Caco-2 (cell line): ENCODE measurements around the gene GLRX2. TPM values are rescaled to one million over a fixed set of nuclear protein-coding genes. Genes with fewer than 3 reads are reported as not detected.

ENCODE experiments used
- BruUV-seq: library from RNA; stranded (reverse); fragments of 400-500 nt; replicated peaks from 2 replicates; lab custom pipeline; 2021; lab: Mats Ljungman, UMichigan
- CTCF ChIA-PET: fragments of 300-600 bp; sonication (Branson Sonifier 250); formaldehyde crosslinking; loops from one replicate; lab custom pipeline; 2022; ENCODE audit warnings: antibody characterized with exemption; lab: Charles Lee
- POLR2A ChIA-PET: fragments of 300-600 bp; sonication (Branson Sonifier 250); formaldehyde crosslinking; loops from one replicate; lab custom pipeline; 2022; ENCODE audit warnings: antibody characterized with exemption; lab: Charles Lee
- DNase-seq, 2 experiments: peaks; one replicate each; pipeline versions ENCODE4 v3.0.0 to v3.0.0-alpha.2; 2020 to 2022
- H3K27me3 ChIP-seq: replicated peaks from 2 replicates; pipeline ENCODE4 v1.6.0; 2011; ENCODE audit warnings: low read length; ENCODE audit not compliant: control insufficient read depth, insufficient read depth
- H3K36me3 ChIP-seq: 2 replicates; pipeline ENCODE4 v1.5.1; 2011; ENCODE audit warnings: low read length; ENCODE audit not compliant: control insufficient read depth, insufficient read depth
- H3K4me1 ChIP-seq: fragments of 250-450 bp; sonication (Bioruptor Pico); 2 replicates; pipeline ENCODE4 v1.5.1; 2020; ENCODE audit warnings: mild to moderate bottlenecking
- H3K4me3 ChIP-seq: 2 replicates; pipeline ENCODE4 v1.5.1; 2011; ENCODE audit warnings: low read depth, mild to moderate bottlenecking, control low read depth, low read length
- H3K9me3 ChIP-seq: fragments of 250-450 bp; sonication (Bioruptor Pico); 2 replicates; pipeline ENCODE4 v1.5.1; 2020; ENCODE audit warnings: mild to moderate bottlenecking, moderate library complexity
- H3K27ac Mint-ChIP-seq: one replicate; pipeline ENCODE4 v1.8.0; 2022; ENCODE audit warnings: mixed read lengths; ENCODE audit not compliant: unreplicated experiment
- H3K27me3 Mint-ChIP-seq: one replicate; pipeline ENCODE4 v1.8.0; 2022; ENCODE audit warnings: mixed read lengths; ENCODE audit not compliant: insufficient read depth, unreplicated experiment
- H3K36me3 Mint-ChIP-seq: one replicate; pipeline ENCODE4 v1.8.0; 2022; ENCODE audit warnings: mild to moderate bottlenecking, mixed read lengths; ENCODE audit not compliant: insufficient read depth, unreplicated experiment
- H3K4me1 Mint-ChIP-seq: one replicate; pipeline ENCODE4 v1.8.0; 2022; ENCODE audit warnings: low read depth, mixed read lengths; ENCODE audit not compliant: unreplicated experiment
- H3K4me3 Mint-ChIP-seq: one replicate; pipeline ENCODE4 v1.8.0; 2022; ENCODE audit warnings: mild to moderate bottlenecking, moderate library complexity, mixed read lengths; ENCODE audit not compliant: unreplicated experiment
- H3K9me3 Mint-ChIP-seq: one replicate; pipeline ENCODE4 v1.8.0; 2022; ENCODE audit warnings: mixed read lengths; ENCODE audit not compliant: unreplicated experiment
- CTCF ChIP-seq, 2 experiments: fragments of 200-600 bp in 1 of 2; IDR thresholded peaks; 1 replicate in 1 of 2; 2 replicates in 1 of 2; pipeline versions ENCODE4 v1.5.1 to v1.8.0; 2011 to 2022; ENCODE audit warnings: antibody characterized with exemption in 1 of 2, control low read depth in 1 of 2, inconsistent platforms in 1 of 2, low read depth in 1 of 2, low read length in 1 of 2, mild to moderate bottlenecking in 1 of 2, moderate library complexity in 1 of 2; ENCODE audit not compliant: insufficient read depth in 1 of 2, severe bottlenecking in 1 of 2, unreplicated experiment in 1 of 2
- intact Hi-C: fragments of 100-400 bp; cut with micrococcal nuclease; formaldehyde crosslinking; loops from one replicate; pipeline ENCODE4 v1.10.0; 2022; ENCODE audit not compliant: unreplicated experiment
- total RNA-seq: library from RNA; stranded (reverse); gene quantifications from 2 replicates; pipeline ENCODE4 v1.2.3, GENCODE V29; 2022

The GLRX2 gene
- total RNA-seq, 1 experiment from 2014 or later: 20.7 TPM

GRCh38 chr1:193069748-193070385, 35.3 kb downstream of the GLRX2 start:
- Histone ChIP-seq H3K4me3 (no peak overlapping the region), H3K4me1 (no peaks in the 10 kb centered on the region), H3K9me3 (no peaks in the 10 kb centered on the region), H3K27me3 (no peaks in the 10 kb centered on the region), H3K36me3 (no peaks in the 10 kb centered on the region; the same call in 1 of the 2 replicates)
- Mint-ChIP-seq H3K27ac (no peak overlapping the region), H3K4me1 (peaks cover 7% of the 10 kb centered on the region), H3K27me3 (no peaks in the 10 kb centered on the region), H3K9me3 (no peaks in the 10 kb centered on the region), H3K36me3 (no peaks in the 10 kb centered on the region), H3K4me3 (no peak overlapping the region)
- BruUV-seq: no TSS peak
- peak in 1 of 2 experiments; percentile 54 for TF ChIP-seq CTCF (IDR thresholded peaks at IDR 0.05; ENCODE audit: insufficient read depth in 1 of 2, low read depth in 1 of 2, low read length in 1 of 2, severe bottlenecking in 1 of 2, unreplicated experiment in 1 of 2)
- CTCF ChIA-PET: interaction anchor here (0.6 to 1.0 kb wide), 3 partner anchors 11 to 395 kb away, joined by 4 to 6 read pairs (median 5); no protein-coding TSS in a partner anchor
- POLR2A ChIA-PET: interaction anchor here (0.6 kb wide), 1 partner anchor 261 kb away, joined by 4 read pairs; the partner anchor contains the start of gene RGS2
- DNase-seq: peak in 1 of 2 experiments; percentile 22
- intact Hi-C loops: loop anchor here (1.0 to 2.0 kb wide), 2 partner anchors 35 to 52 kb away; partner anchors contain the start of genes CDC73 and GLRX2

GRCh38 chr1:193068013-193068412, 37.2 kb downstream of the GLRX2 start:
- Mint-ChIP-seq H3K27me3 (no peaks in the 10 kb centered on the region), H3K36me3 (no peaks in the 10 kb centered on the region), H3K4me3 (no peak overlapping the region), H3K27ac (no peak overlapping the region), H3K9me3 (no peaks in the 10 kb centered on the region), H3K4me1 (peaks cover 7% of the 10 kb centered on the region)
- H3K27me3 ChIP-seq: no peaks in the 10 kb centered on the region
- ChIA-PET CTCF (no interaction called here), POLR2A (no interaction called here)
- H3K4me1 ChIP-seq: no peaks in the 10 kb centered on the region
- no peak overlapping the region for H3K4me3 ChIP-seq
- no peaks in the 10 kb centered on the region for H3K9me3 ChIP-seq
- no peaks in the 10 kb centered on the region; the same call in 1 of the 2 replicates for H3K36me3 ChIP-seq
- intact Hi-C loops: no loop called here
- BruUV-seq: no TSS peak
- no peak for DNase-seq
- TF ChIP-seq CTCF (IDR thresholded peaks at IDR 0.05; ENCODE audit: insufficient read depth in 1 of 2, low read depth in 1 of 2, low read length in 1 of 2, severe bottlenecking in 1 of 2, unreplicated experiment in 1 of 2): no peak

GRCh38 chr1:193066606-193067005, 38.6 kb downstream of the GLRX2 start:
- TF ChIP-seq CTCF (IDR thresholded peaks at IDR 0.05; ENCODE audit: insufficient read depth in 1 of 2, low read depth in 1 of 2, low read length in 1 of 2, severe bottlenecking in 1 of 2, unreplicated experiment in 1 of 2): no peak
- no peak for DNase-seq
- BruUV-seq: no TSS peak
- ChIA-PET CTCF (no interaction called here), POLR2A (no interaction called here)
- H3K27ac Mint-ChIP-seq: no peak overlapping the region
- Histone ChIP-seq H3K27me3 (no peaks in the 10 kb centered on the region), H3K4me1 (no peaks in the 10 kb centered on the region), H3K36me3 (no peaks in the 10 kb centered on the region; the same call in 1 of the 2 replicates), H3K4me3 (no peak overlapping the region), H3K9me3 (no peaks in the 10 kb centered on the region)
- H3K4me3 Mint-ChIP-seq: no peak overlapping the region
- intact Hi-C loops: no loop called here
- H3K27me3 Mint-ChIP-seq: no peaks in the 10 kb centered on the region
- H3K4me1 Mint-ChIP-seq: peaks cover 7% of the 10 kb centered on the region
- H3K36me3 Mint-ChIP-seq: no peaks in the 10 kb centered on the region
- H3K9me3 Mint-ChIP-seq: no peaks in the 10 kb centered on the region
